Left lung (tissue), 10 donors: ENCODE measurements around the gene ACOX3. TPM values are rescaled to one million over a fixed set of nuclear protein-coding genes. Genes with fewer than 3 reads are reported as not detected.

Source experiments
- ATAC-seq: fragments of 200-7000 bp; cut with Tn5 transposase; one replicate; pipeline ENCODE4 v1.9.1; 2020; ENCODE audit warnings: moderate library complexity
- DNase-seq, 4 donors: peaks; one replicate each; pipeline ENCODE4 v3.0.0-alpha.2; 2013 to 2020
- H3K27ac ChIP-seq, 2 donors: fragments of 200-600 bp; sonication (generic) in 1 of 2; one replicate each; pipeline versions ENCODE4 v1.5.0 to v1.8.0; 2020 to 2021
- H3K27me3 ChIP-seq, 2 donors: fragments of 200-600 bp; sonication (generic) in 1 of 2; one replicate each; pipeline versions ENCODE4 v1.5.0 to v1.8.0; 2020 to 2021
- H3K36me3 ChIP-seq, 2 donors: fragments of 200-600 bp; sonication (generic) in 1 of 2; one replicate each; pipeline versions ENCODE4 v1.5.0 to v1.8.0; 2020 to 2021
- H3K4me1 ChIP-seq, 2 donors: fragments of 200-600 bp; one replicate each; pipeline ENCODE4 v1.8.0; 2021
- H3K4me3 ChIP-seq, 2 donors: fragments of 200-600 bp; sonication (generic) in 1 of 2; one replicate each; pipeline versions ENCODE4 v1.5.0 to v1.8.0; 2020 to 2021; ENCODE audit warnings: mild to moderate bottlenecking in 1 of 2
- H3K9me3 ChIP-seq, 2 donors: fragments of 200-600 bp; sonication (generic) in 1 of 2; one replicate each; pipeline versions ENCODE4 v1.5.0 to v1.8.0; 2020 to 2021
- CTCF ChIP-seq, 2 donors: fragments of 200-600 bp; sonication (generic) in 1 of 2; IDR thresholded peaks; one replicate each; pipeline versions ENCODE4 v1.5.0 to v1.8.0; 2021; ENCODE audit warnings: antibody characterized with exemption in 2 of 2
- intact Hi-C, 2 donors: fragments of 100-400 bp; cut with DNase I; formaldehyde crosslinking; loops; one replicate each; pipeline versions ENCODE4 v1.11.2 to v1.14.2; 2022
- polyA plus RNA-seq, 6 donors: library from polyadenylated mRNA; unstranded; fragments of 120-200 nt; gene quantifications; one replicate each; pipeline ENCODE4 v1.2.1, GENCODE V29; 2013; ENCODE audit not compliant: insufficient read length in 6 of 6
- total RNA-seq, 2 donors: library from RNA; stranded (reverse); fragmentation: NEBNext Ultra II Directional; extraction: Animal tissue kit (Norgen Biotek cat#: 25700); gene quantifications; one replicate each; pipeline ENCODE4 v1.2.1, GENCODE V29; 2021
- donor health status: DM: no; HTN: yes; CAD: no.
- donor health status: DM: no; HTN: no; CAD: no.

The ACOX3 gene
- total and polyA plus RNA-seq, 8 donors = 19.9 to 31.7 (median 23.4) TPM

- TF ChIP-seq CTCF (IDR thresholded peaks at IDR 0.05) = no peak
- Histone ChIP-seq H3K4me1 (peaks cover 0 to 22% of the 10 kb centered on the region in 2 donors), H3K27ac (no peak overlapping the region), H3K9me3 (peaks cover 0 to 2% of the 10 kb centered on the region in 2 donors), H3K4me3 (no peak overlapping the region), H3K36me3 (peaks cover 0 to 66% of the 10 kb centered on the region in 2 donors), H3K27me3 (no peaks in the 10 kb centered on the region)
- DNase-seq (peak in 1 of 4 donors; percentile 48), ATAC-seq (no peak)
- intact Hi-C loops = loop anchor here (5.0 to 10.0 kb wide), 2 partner anchors 167 to 169 kb away; no protein-coding TSS in a partner anchor
Measured at GRCh38 chr4:8403976-8404375, 36.5 kb downstream of the ACOX3 start.

GRCh38 chr4:8403173-8403753 is 37.3 kb downstream of the ACOX3 start:
- Histone ChIP-seq H3K27me3 (no peaks in the 10 kb centered on the region), H3K36me3 (peaks cover 0 to 66% of the 10 kb centered on the region in 2 donors), H3K4me3 (no peak overlapping the region), H3K27ac (peak overlapping the region in 1 of 2 donors; percentile 51), H3K9me3 (peaks cover 0 to 2% of the 10 kb centered on the region in 2 donors), H3K4me1 (peaks cover 0 to 22% of the 10 kb centered on the region in 2 donors)
- intact Hi-C loops = loop anchor here (5.0 to 10.0 kb wide), 2 partner anchors 166 to 168 kb away; no protein-coding TSS in a partner anchor
- peak; percentile 63 to 93 (median 80) for DNase-seq
- ATAC-seq = peak; percentile 93
- peak; percentile 87 to 97 for TF ChIP-seq CTCF (IDR thresholded peaks at IDR 0.05)

- Histone ChIP-seq H3K4me1 (peaks cover 0 to 22% of the 10 kb centered on the region in 2 donors), H3K27ac (peak overlapping the region in 1 of 2 donors; percentile 51), H3K36me3 (peaks cover 0 to 65% of the 10 kb centered on the region in 2 donors), H3K4me3 (no peak overlapping the region), H3K27me3 (no peaks in the 10 kb centered on the region), H3K9me3 (peaks cover 0 to 2% of the 10 kb centered on the region in 2 donors)
- DNase-seq (no peak), ATAC-seq (peak; percentile 34)
- intact Hi-C loops = loop anchor here (5.0 to 10.0 kb wide), 2 partner anchors 165 to 168 kb away; no protein-coding TSS in a partner anchor
- TF ChIP-seq CTCF (IDR thresholded peaks at IDR 0.05) = no peak
Measured at GRCh38 chr4:8402640-8403039, 37.9 kb downstream of the ACOX3 start.

GRCh38 chr4:8402181-8402597 is 38.3 kb downstream of the ACOX3 start:
- intact Hi-C loops = loop anchor here (5.0 to 10.0 kb wide), 2 partner anchors 165 to 167 kb away; no protein-coding TSS in a partner anchor
- H3K27me3 ChIP-seq = no peaks in the 10 kb centered on the region
- H3K9me3 ChIP-seq = peaks cover 0 to 2% of the 10 kb centered on the region in 2 donors
- H3K27ac ChIP-seq = no peak overlapping the region
- ATAC-seq (no peak), DNase-seq (peak in 1 of 4 donors; percentile 71)
- no peak overlapping the region for H3K4me3 ChIP-seq
- TF ChIP-seq CTCF (IDR thresholded peaks at IDR 0.05) = no peak
- peaks cover 0 to 65% of the 10 kb centered on the region in 2 donors for H3K36me3 ChIP-seq
- H3K4me1 ChIP-seq = peaks cover 0 to 22% of the 10 kb centered on the region in 2 donors

GRCh38 chr4:8401665-8402064 is 38.9 kb downstream of the ACOX3 start:
- TF ChIP-seq CTCF (IDR thresholded peaks at IDR 0.05) = no peak
- H3K36me3 ChIP-seq = peaks cover 0 to 68% of the 10 kb centered on the region in 2 donors
- H3K4me3 ChIP-seq = no peak overlapping the region
- no peak for DNase-seq
- intact Hi-C loops = loop anchor here (5.0 to 10.0 kb wide), 2 partner anchors 164 to 167 kb away; no protein-coding TSS in a partner anchor
- H3K9me3 ChIP-seq = peaks cover 0 to under 1% of the 10 kb centered on the region in 2 donors
- ATAC-seq = no peak
- H3K27ac ChIP-seq = no peak overlapping the region
- peaks cover 0 to 22% of the 10 kb centered on the region in 2 donors for H3K4me1 ChIP-seq
- no peaks in the 10 kb centered on the region for H3K27me3 ChIP-seq
